Measurements from ENCODE around the gene LST1. TPM values are rescaled to one million over a fixed set of nuclear protein-coding genes. Genes with fewer than 3 reads are reported as not detected.

Gene LST1

GRCh38 chr6:31634131-31634530, 48.1 kb downstream of the LST1 start:
- Histone ChIP-seq H2AK5ac (ENCODE audit: low read length) (no peak overlapping the region), H4K5ac (ENCODE audit: low read length) (no peak overlapping the region), H3K79me2 (ENCODE audit: control insufficient read depth, insufficient read depth, low read length) (peaks cover 2% of the 10 kb centered on the region), H3K23ac (ENCODE audit: low read length) (no peak overlapping the region), H2BK15ac (replicated peaks; ENCODE audit: low read depth) (no peak overlapping the region), H3K9ac (ENCODE audit: low read length) (no peak overlapping the region), H4K8ac (ENCODE audit: low read depth, low read length) (no peak overlapping the region), H3K4me3 (ENCODE audit: low read length) (no peak overlapping the region), H3K79me1 (ENCODE audit: low read length) (peaks cover 7% of the 10 kb centered on the region), H3K4ac (ENCODE audit: low read depth, low read length) (no peak overlapping the region), H3K27me3 (ENCODE audit: insufficient read depth, low read length, poor library complexity) (no peaks in the 10 kb centered on the region), H3K18ac (ENCODE audit: low read length) (no peak overlapping the region), H3K36me3 (ENCODE audit: control insufficient read depth, insufficient read depth, low read length) (peaks cover 59% of the 10 kb centered on the region), H3K27ac (ENCODE audit: low read depth, low read length) (no peak overlapping the region), H2BK120ac (ENCODE audit: low read depth, low read length) (no peak overlapping the region), H2BK5ac (ENCODE audit: low read length) (no peak overlapping the region), H3K4me2 (ENCODE audit: low read length) (no peak overlapping the region), H3K56ac (ENCODE audit: low read length) (no peak overlapping the region), H3K4me1 (ENCODE audit: control insufficient read depth, low read depth, low read length) (no peaks in the 10 kb centered on the region)
- DNase-seq = no peak
- WGBS (ENCODE audit: extremely low coverage, insufficient coverage, low lambda C conversion rate) = no CpG with 5 or more reads among the region's 3 CpGs

GRCh38 chr6:31634969-31635575, 49.0 kb downstream of the LST1 start:
- Histone ChIP-seq H3K4me1 (ENCODE audit: control insufficient read depth, low read depth, low read length) (no peaks in the 10 kb centered on the region), H3K36me3 (ENCODE audit: control insufficient read depth, insufficient read depth, low read length) (peaks cover 59% of the 10 kb centered on the region), H3K4me2 (ENCODE audit: low read length) (no peak overlapping the region), H4K5ac (ENCODE audit: low read length) (no peak overlapping the region), H2BK5ac (ENCODE audit: low read length) (no peak overlapping the region), H3K56ac (ENCODE audit: low read length) (no peak overlapping the region), H2BK120ac (ENCODE audit: low read depth, low read length) (no peak overlapping the region), H3K18ac (ENCODE audit: low read length) (no peak overlapping the region), H4K8ac (ENCODE audit: low read depth, low read length) (no peak overlapping the region), H3K79me2 (ENCODE audit: control insufficient read depth, insufficient read depth, low read length) (peaks cover 2% of the 10 kb centered on the region), H3K27me3 (ENCODE audit: insufficient read depth, low read length, poor library complexity) (no peaks in the 10 kb centered on the region), H3K79me1 (ENCODE audit: low read length) (peaks cover 7% of the 10 kb centered on the region), H2BK15ac (replicated peaks; ENCODE audit: low read depth) (no peak overlapping the region), H2AK5ac (ENCODE audit: low read length) (no peak overlapping the region), H3K9ac (ENCODE audit: low read length) (no peak overlapping the region), H3K23ac (ENCODE audit: low read length) (no peak overlapping the region), H3K27ac (ENCODE audit: low read depth, low read length) (no peak overlapping the region), H3K4me3 (ENCODE audit: low read length) (no peak overlapping the region), H3K4ac (ENCODE audit: low read depth, low read length) (no peak overlapping the region)
- WGBS (ENCODE audit: extremely low coverage, insufficient coverage, low lambda C conversion rate) = no CpG with 5 or more reads among the region's 11 CpGs
- no peak for DNase-seq

DNA sequence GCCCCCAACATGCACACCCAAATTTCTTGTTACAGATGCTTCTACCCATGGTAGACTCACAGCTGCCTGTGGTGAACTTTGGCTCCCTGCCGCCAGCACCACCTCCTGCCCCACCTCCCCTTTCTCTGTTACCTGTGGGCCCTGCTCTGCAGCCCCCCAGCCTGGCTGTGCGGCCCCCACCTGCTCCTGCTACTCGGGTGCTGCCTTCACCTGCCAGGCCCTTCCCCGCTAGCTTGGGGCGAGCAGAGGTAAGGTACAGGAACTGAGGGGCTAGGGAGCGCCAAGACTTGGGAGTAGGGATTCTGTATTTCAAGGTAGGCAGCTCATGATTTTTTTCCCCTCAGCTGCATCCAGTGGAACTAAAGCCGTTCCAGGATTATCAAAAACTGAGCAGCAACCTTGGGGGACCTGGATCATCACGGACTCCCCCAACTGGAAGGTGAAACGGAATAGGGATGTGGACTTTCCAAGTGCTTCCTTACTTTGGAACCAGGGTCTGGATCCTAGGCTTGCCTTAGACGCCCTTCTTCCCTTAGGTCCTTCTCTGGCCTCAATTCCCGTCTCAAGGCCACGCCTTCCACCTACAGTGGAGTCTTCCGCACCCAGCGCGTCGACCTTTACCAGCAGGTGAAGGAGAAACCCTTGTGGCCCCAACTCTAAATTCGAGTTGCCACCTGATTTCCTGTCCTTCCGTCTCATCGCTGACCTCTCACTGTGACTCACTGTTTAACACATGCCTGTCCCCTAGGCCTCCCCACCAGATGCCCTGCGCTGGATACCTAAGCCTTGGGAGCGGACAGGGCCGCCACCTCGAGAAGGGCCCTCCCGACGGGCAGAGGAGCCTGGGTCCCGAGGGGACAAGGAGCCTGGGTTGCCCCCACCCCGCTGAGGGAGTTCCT, 50.9 kb downstream of the LST1 start:
- no peak overlapping the region for H3K4ac ChIP-seq (ENCODE audit: low read depth, low read length)
- no peak overlapping the region for H3K4me3 ChIP-seq (ENCODE audit: low read length)
- no peaks in the 10 kb centered on the region for H3K27me3 ChIP-seq (ENCODE audit: insufficient read depth, low read length, poor library complexity)
- H3K4me2 ChIP-seq (ENCODE audit: low read length) = no peak overlapping the region
- no peak overlapping the region for H3K23ac ChIP-seq (ENCODE audit: low read length)
- DNase-seq = no peak
- peaks cover 6% of the 10 kb centered on the region for H3K79me1 ChIP-seq (ENCODE audit: low read length)
- H4K8ac ChIP-seq (ENCODE audit: low read depth, low read length) = no peak overlapping the region
- no peak overlapping the region for H2BK5ac ChIP-seq (ENCODE audit: low read length)
- peaks cover 61% of the 10 kb centered on the region for H3K36me3 ChIP-seq (ENCODE audit: control insufficient read depth, insufficient read depth, low read length)
- no CpG with 5 or more reads among the region's 27 CpGs for WGBS (ENCODE audit: extremely low coverage, insufficient coverage, low lambda C conversion rate)
- no peak overlapping the region for H3K9ac ChIP-seq (ENCODE audit: low read length)
- H2AK5ac ChIP-seq (ENCODE audit: low read length) = no peak overlapping the region
- H3K56ac ChIP-seq (ENCODE audit: low read length) = no peak overlapping the region
- no peak overlapping the region for H2BK15ac ChIP-seq (replicated peaks; ENCODE audit: low read depth)
- no peaks in the 10 kb centered on the region for H3K4me1 ChIP-seq (ENCODE audit: control insufficient read depth, low read depth, low read length)
- H3K18ac ChIP-seq (ENCODE audit: low read length) = no peak overlapping the region
- H4K5ac ChIP-seq (ENCODE audit: low read length) = no peak overlapping the region
- H3K27ac ChIP-seq (ENCODE audit: low read depth, low read length) = no peak overlapping the region
- no peak overlapping the region for H2BK120ac ChIP-seq (ENCODE audit: low read depth, low read length)
- H3K79me2 ChIP-seq (ENCODE audit: control insufficient read depth, insufficient read depth, low read length) = no peaks in the 10 kb centered on the region

Small RNA genes within 50 kb of the gene (small RNA-seq; reads per million reads assigned to genes)
- gene MIR6832 (ENCODE audit: insufficient read depth) (not detected), gene SNORA38 (ENCODE audit: insufficient read depth) (13.3 reads per million, percentile 88 among the genes with 10 or more reads in this experiment), gene SNORD117 (ENCODE audit: insufficient read depth) (96.0 reads per million, percentile 96 among the genes with 10 or more reads in this experiment), gene SNORD84 (ENCODE audit: insufficient read depth) (not detected), gene UQCRHP1 (ENCODE audit: insufficient read depth) (not detected)
